Fibroblast of pulmonary artery (primary cell): Measurements from ENCODE around the gene TRERF1.

Experiments used
- DNase-seq: peaks from one replicate; pipeline ENCODE4 v3.0.0-alpha.2; 2010; ENCODE audit warnings: low read depth
- H3K4me3 ChIP-seq: replicated peaks from 2 replicates; pipeline ENCODE4 v1.5.1; 2011; ENCODE audit warnings: low read depth, mild to moderate bottlenecking, control low read depth, low read length, moderate library complexity
- TF ChIP-seq, protein P1 (sequence below): IDR thresholded peaks from 2 replicates; pipeline ENCODE4 v1.5.1; 2011; ENCODE audit warnings: mild to moderate bottlenecking, control low read depth, low read length, inconsistent platforms; ENCODE audit errors: missing control alignments

The TRERF1 gene

DNA sequence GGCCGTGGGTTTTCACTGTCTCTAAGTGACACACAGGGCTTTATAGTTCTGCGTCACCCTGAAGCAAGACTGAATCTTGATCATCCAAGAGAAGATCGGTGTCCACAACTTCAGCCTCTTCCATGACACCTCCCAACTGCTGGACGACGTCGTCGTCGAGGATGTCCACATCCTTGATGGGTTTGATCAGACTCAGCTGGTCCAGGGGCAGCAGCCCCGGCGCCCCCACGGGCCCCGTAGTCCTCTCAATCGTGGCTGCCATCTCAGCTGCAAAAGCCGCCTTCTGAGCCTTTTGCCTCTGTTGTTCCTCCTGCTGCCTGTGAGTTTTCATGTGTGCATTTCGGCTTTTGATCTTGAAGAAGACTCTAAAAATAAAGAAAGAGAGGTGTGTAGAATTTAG, 223.4 kb downstream of the TRERF1 start:
- no peak for DNase-seq
- TF ChIP-seq, protein P1, sequence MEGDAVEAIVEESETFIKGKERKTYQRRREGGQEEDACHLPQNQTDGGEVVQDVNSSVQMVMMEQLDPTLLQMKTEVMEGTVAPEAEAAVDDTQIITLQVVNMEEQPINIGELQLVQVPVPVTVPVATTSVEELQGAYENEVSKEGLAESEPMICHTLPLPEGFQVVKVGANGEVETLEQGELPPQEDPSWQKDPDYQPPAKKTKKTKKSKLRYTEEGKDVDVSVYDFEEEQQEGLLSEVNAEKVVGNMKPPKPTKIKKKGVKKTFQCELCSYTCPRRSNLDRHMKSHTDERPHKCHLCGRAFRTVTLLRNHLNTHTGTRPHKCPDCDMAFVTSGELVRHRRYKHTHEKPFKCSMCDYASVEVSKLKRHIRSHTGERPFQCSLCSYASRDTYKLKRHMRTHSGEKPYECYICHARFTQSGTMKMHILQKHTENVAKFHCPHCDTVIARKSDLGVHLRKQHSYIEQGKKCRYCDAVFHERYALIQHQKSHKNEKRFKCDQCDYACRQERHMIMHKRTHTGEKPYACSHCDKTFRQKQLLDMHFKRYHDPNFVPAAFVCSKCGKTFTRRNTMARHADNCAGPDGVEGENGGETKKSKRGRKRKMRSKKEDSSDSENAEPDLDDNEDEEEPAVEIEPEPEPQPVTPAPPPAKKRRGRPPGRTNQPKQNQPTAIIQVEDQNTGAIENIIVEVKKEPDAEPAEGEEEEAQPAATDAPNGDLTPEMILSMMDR = no peak
- H3K4me3 ChIP-seq = no peak overlapping the region

DNA sequence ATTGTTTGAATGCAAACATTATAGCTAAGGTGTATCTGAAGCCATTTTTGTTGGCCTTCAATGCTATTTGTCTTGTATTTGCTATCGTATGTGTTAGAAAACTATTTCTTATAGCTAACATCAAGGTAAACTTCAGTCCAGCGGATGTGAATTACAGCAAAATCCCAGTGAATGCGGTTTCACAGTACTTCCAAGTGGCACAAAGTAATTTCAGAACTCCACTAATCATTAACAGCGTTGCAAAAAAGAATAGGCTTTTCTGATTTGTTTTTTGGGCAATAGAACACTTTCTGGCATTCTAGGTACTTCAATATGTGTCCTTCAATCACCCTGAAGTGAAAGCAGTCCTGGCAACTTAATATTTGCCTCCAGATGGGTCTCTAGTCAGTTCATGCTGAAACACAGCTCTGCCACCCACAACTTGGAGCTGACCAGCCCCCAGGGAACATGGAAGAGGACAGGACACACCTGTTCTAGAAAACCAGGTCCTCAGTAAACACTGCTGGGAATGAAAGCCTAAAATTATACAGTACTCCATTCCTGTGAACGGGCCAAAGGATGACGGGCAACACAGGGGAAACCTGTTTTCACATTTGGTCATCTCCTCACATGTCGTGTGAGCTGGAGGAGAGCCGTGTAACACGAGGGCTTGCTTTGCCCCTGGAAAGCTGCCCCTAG, 224.4 kb downstream of the TRERF1 start:
- no peak overlapping the region for H3K4me3 ChIP-seq
- DNase-seq = no peak
- TF ChIP-seq, protein P1 = no peak

DNA sequence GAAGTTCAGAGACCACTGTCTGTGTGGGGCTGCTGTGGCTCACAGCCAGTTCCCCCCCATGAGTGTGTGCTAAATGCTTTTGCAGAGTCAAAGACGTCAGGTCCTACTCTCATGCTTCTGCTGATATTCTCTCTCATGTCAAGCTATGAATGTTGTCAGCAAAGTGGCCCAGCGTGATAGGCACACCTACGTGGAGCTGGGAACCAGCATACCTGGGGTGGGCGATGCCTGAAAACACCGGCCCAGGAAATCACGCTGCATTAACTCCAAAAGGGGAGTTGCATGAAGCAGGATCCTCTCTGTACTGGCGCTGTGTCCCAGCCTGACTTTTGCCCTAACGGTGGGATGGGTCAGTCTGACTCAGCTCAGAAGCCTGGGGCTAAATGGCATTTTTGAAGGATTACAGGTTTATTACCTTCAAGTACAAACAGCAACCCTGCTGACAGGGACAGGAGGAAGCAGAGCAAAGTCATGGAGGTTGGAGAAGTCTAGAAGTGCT, 225.0 kb downstream of the TRERF1 start:
- DNase-seq = no peak
- TF ChIP-seq, protein P1 = no peak
- H3K4me3 ChIP-seq = no peak overlapping the region

DNA sequence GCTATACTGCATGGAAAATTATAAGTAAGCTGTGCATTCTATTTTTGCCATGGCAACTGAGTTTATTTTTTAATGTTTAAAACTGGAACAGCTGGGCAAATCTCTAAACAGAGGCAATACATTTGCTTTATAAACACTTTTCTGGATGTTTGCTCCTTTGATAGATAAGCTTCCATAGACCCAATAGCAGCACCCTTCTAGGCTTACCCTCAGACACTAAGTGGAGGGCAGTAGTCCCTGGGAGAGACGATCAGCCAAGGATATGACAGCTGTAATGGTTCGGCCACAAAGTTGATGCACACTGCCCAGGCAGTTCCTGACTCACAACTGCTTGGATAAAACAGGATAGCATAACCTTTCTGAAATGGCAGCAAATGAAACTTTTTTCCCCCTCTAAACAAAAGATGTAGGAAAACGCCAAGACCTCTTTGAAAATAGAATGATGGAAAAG, 225.5 kb downstream of the TRERF1 start:
- no peak overlapping the region for H3K4me3 ChIP-seq
- TF ChIP-seq, protein P1 = no peak

DNA sequence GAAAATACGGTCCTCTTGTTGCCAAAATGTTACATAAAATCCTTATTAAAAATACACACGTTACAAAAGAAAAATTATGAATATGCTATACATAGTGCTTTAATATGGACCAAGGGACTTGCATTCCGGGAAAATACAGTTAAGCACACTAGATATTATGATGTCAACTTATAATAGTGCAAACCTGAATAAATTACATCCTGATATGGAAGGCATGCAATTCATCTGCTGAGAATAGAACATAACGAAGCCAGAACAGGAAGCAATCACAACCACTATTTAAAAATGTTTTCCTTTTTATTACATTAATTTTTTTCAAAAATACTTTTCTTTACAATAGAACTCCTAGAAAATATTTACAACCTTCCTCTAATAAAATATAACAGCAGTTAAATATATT, 226.3 kb downstream of the TRERF1 start:
- DNase-seq = no peak
- H3K4me3 ChIP-seq = no peak overlapping the region
- TF ChIP-seq, protein P1 = no peak

More for the DNA sequence above, 225.5 kb downstream of the TRERF1 start:
- peak; percentile 28 for DNase-seq

DNA sequence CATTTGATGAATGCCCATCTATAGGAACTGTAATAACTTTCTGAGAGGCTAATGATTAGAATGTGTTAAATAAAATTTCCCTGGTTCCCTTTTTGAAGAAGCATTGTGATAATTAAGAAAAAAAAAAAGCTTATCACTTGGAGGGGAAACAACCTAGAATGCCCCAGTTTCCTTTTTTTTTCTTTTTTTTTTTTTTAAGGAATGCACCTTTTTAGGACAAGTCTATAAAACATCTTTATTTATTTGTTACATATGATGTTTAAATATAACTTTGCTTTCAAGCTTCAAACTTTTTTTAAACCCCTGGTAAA, 226.7 kb downstream of the TRERF1 start:
- H3K4me3 ChIP-seq = no peak overlapping the region
- TF ChIP-seq, protein P1 = no peak
- DNase-seq = no peak
